Adipocyte (in vitro differentiated cells): ENCODE measurements around the gene PLPPR2.
A peak's percentile ranks its signal among the peaks of the same experiment; 100 is the strongest.
"Not testable (repeated sequence)": the region's sequence is repeated elsewhere in the genome, so short reads cannot be mapped to it uniquely, and the experiment has no call there.

Experiments
- DNase-seq: peaks from one replicate; pipeline ENCODE4 v3.0.0-alpha.2; 2015; ENCODE audit warnings: low read depth
- H3K27me3 ChIP-seq: replicated peaks from 2 replicates; pipeline ENCODE4 v1.7.0; 2013; ENCODE audit warnings: mild to moderate bottlenecking, low read length, moderate library complexity; ENCODE audit not compliant: control insufficient read depth, insufficient read depth
- H3K36me3 ChIP-seq: 2 replicates; pipeline ENCODE4 v1.7.0; 2013; ENCODE audit warnings: low read length, mild to moderate bottlenecking, moderate library complexity; ENCODE audit not compliant: control insufficient read depth, insufficient read depth, severe bottlenecking
- H3K4me1 ChIP-seq: 2 replicates; pipeline ENCODE4 v1.7.0; 2013; ENCODE audit warnings: mild to moderate bottlenecking, low read length, moderate library complexity; ENCODE audit not compliant: control insufficient read depth, insufficient read depth
- H3K4me3 ChIP-seq: 2 replicates; pipeline ENCODE4 v1.7.0; 2013; ENCODE audit warnings: mild to moderate bottlenecking, low read length, moderate library complexity
- H3K9ac ChIP-seq: 2 replicates; pipeline ENCODE4 v1.7.0; 2013; ENCODE audit warnings: mild to moderate bottlenecking, low read length, moderate library complexity
- H3K9me3 ChIP-seq: 2 replicates; pipeline ENCODE4 v1.7.0; 2013; ENCODE audit warnings: mild to moderate bottlenecking, low read length, moderate library complexity; ENCODE audit not compliant: control insufficient read depth

PLPPR2 gene

GRCh38 chr19:11345122-11345803 lies 10.0 kb upstream of the PLPPR2 start:
- Histone ChIP-seq H3K27me3 (no peaks in the 10 kb centered on the region), H3K4me1 (peaks cover 23% of the 10 kb centered on the region), H3K9me3 (peaks cover 9% of the 10 kb centered on the region), H3K9ac (peak overlapping the region; percentile 90), H3K4me3 (peak overlapping the region; percentile 94), H3K36me3 (no peaks in the 10 kb centered on the region)
- DNase-seq: peak; percentile 11

GRCh38 chr19:11346104-11346940 lies 8.9 kb upstream of the PLPPR2 start, which contains the start of the genes CCDC159 and TMEM205:
Gene CCDC159, plus strand, starts transcription at chr19:11346519. Its CDS starts 88 bp downstream, at chr19:11346607.
Gene TMEM205, minus strand, starts transcription at chr19:11346268. Its CDS starts 649 bp downstream, at chr19:11345619.
- peaks cover 9% of the 10 kb centered on the region for H3K9me3 ChIP-seq
- H3K9ac ChIP-seq: peak within 1 kb of the TSS; percentile 90
- peaks cover 23% of the 10 kb centered on the region for H3K4me1 ChIP-seq
- peak within 1 kb of the TSS; percentile 94 for H3K4me3 ChIP-seq
- DNase-seq: peak; percentile 100
- H3K27me3 ChIP-seq: no peaks in the 10 kb centered on the region
- no peaks in the 10 kb centered on the region for H3K36me3 ChIP-seq

- Histone ChIP-seq H3K4me3 (no peak overlapping the region), H3K36me3 (no peaks in the 10 kb centered on the region), H3K4me1 (peaks cover 23% of the 10 kb centered on the region), H3K27me3 (no peaks in the 10 kb centered on the region), H3K9me3 (peaks cover 9% of the 10 kb centered on the region), H3K9ac (no peak overlapping the region)
- no peak for DNase-seq
Measured at GRCh38 chr19:11347546-11348039, 7.6 kb upstream of the PLPPR2 start.

GRCh38 chr19:11349171-11349570 lies 6.1 kb upstream of the PLPPR2 start:
- H3K27me3 ChIP-seq: no peaks in the 10 kb centered on the region
- DNase-seq: no peak
- peaks cover 19% of the 10 kb centered on the region for H3K4me1 ChIP-seq
- no peak overlapping the region for H3K4me3 ChIP-seq
- no peak overlapping the region for H3K9ac ChIP-seq
- peaks cover 9% of the 10 kb centered on the region for H3K9me3 ChIP-seq
- H3K36me3 ChIP-seq: no peaks in the 10 kb centered on the region

- not testable (repeated sequence) for H3K27me3 ChIP-seq, H3K36me3 ChIP-seq, H3K9ac ChIP-seq, H3K4me3 ChIP-seq, DNase-seq, H3K9me3 ChIP-seq
- peaks cover 11% of the 10 kb centered on the region for H3K4me1 ChIP-seq
Measured at GRCh38 chr19:11354102-11354501, 1.1 kb upstream of the PLPPR2 start.

- DNase-seq: no peak
- Histone ChIP-seq H3K4me3 (peak overlapping the region; percentile 81), H3K27me3 (no peaks in the 10 kb centered on the region)
Measured at GRCh38 chr19:11356074-11356397, 804 bp downstream of the PLPPR2 start.

GRCh38 chr19:11356676-11357550 lies 1.7 kb downstream of the PLPPR2 start:
- Histone ChIP-seq H3K4me3 (peak overlapping the region; percentile 81), H3K4me1 (peaks cover 11% of the 10 kb centered on the region), H3K27me3 (no peaks in the 10 kb centered on the region), H3K9me3 (no peaks in the 10 kb centered on the region), H3K9ac (no peak overlapping the region), H3K36me3 (peaks cover 26% of the 10 kb centered on the region)
- no peak for DNase-seq

More at GRCh38 chr19:11356074-11356397, 804 bp downstream of the PLPPR2 start:
- peaks cover 11% of the 10 kb centered on the region for H3K4me1 ChIP-seq
- peaks cover 18% of the 10 kb centered on the region for H3K36me3 ChIP-seq
- H3K9me3 ChIP-seq: no peaks in the 10 kb centered on the region
- peak overlapping the region; percentile 84 for H3K9ac ChIP-seq

GRCh38 chr19:11359421-11359820 lies 4.2 kb downstream of the PLPPR2 start:
- H3K36me3 ChIP-seq: peaks cover 35% of the 10 kb centered on the region
- no peaks in the 10 kb centered on the region for H3K9me3 ChIP-seq
- no peak for DNase-seq
- H3K4me3 ChIP-seq: no peak overlapping the region
- H3K9ac ChIP-seq: no peak overlapping the region
- H3K4me1 ChIP-seq: peaks cover 11% of the 10 kb centered on the region
- H3K27me3 ChIP-seq: no peaks in the 10 kb centered on the region

- DNase-seq: no peak
- H3K9me3 ChIP-seq: no peaks in the 10 kb centered on the region
- peaks cover 44% of the 10 kb centered on the region for H3K36me3 ChIP-seq
- no peaks in the 10 kb centered on the region for H3K27me3 ChIP-seq
- peaks cover 5% of the 10 kb centered on the region for H3K4me1 ChIP-seq
- no peak overlapping the region for H3K4me3 ChIP-seq
- H3K9ac ChIP-seq: no peak overlapping the region
Measured at GRCh38 chr19:11361037-11361770, 6.0 kb downstream of the PLPPR2 start.
